Activated T-cell treated with anti-CD3 and anti-CD28 coated beads, Interleukin-2, amount 50 U/mL, for 24 hours (primary cell): ENCODE results near the gene NKX1-1.
"Not testable (repeated sequence)": the region's sequence is repeated elsewhere in the genome, so short reads cannot be mapped to it uniquely, and the experiment has no call there.

Source experiments
- DNase-seq: peaks from one replicate; pipeline ENCODE4 v3.0.0-alpha.2; 2020
- H3K27ac Mint-ChIP-seq: 2 replicates; pipeline ENCODE4 v1.8.0; 2020; ENCODE audit warnings: mild to moderate bottlenecking, mixed read lengths
- H3K27me3 Mint-ChIP-seq: 2 replicates; pipeline ENCODE4 v1.8.0; 2020; ENCODE audit warnings: mixed read lengths
- H3K36me3 Mint-ChIP-seq: 2 replicates; pipeline ENCODE4 v1.8.0; 2020; ENCODE audit warnings: low read depth, mixed read lengths
- H3K4me1 Mint-ChIP-seq: 2 replicates; pipeline ENCODE4 v1.8.0; 2020; ENCODE audit warnings: low read depth, mixed read lengths
- H3K4me3 Mint-ChIP-seq: 2 replicates; pipeline ENCODE4 v1.8.0; 2020; ENCODE audit warnings: mild to moderate bottlenecking, moderate library complexity, mixed read lengths
- H3K9me3 Mint-ChIP-seq: 2 replicates; pipeline ENCODE4 v1.8.0; 2020; ENCODE audit warnings: mixed read lengths

The NKX1-1 gene

GRCh38 chr4:1377606-1378261 lies 28.5 kb downstream of the NKX1-1 start:
- Mint-ChIP-seq H3K36me3 (peaks cover 28% of the 10 kb centered on the region), H3K4me3 (no peak overlapping the region), H3K9me3 (no peaks in the 10 kb centered on the region), H3K27ac (no peak overlapping the region), H3K27me3 (no peaks in the 10 kb centered on the region), H3K4me1 (no peaks in the 10 kb centered on the region)
- no peak for DNase-seq

GRCh38 chr4:1376841-1377605 lies 29.2 kb downstream of the NKX1-1 start:
- H3K9me3 Mint-ChIP-seq: no peaks in the 10 kb centered on the region
- H3K27ac Mint-ChIP-seq: no peak overlapping the region
- H3K4me3 Mint-ChIP-seq: no peak overlapping the region
- DNase-seq: no peak
- H3K36me3 Mint-ChIP-seq: peaks cover 30% of the 10 kb centered on the region
- H3K4me1 Mint-ChIP-seq: no peaks in the 10 kb centered on the region
- H3K27me3 Mint-ChIP-seq: no peaks in the 10 kb centered on the region

GRCh38 chr4:1376391-1376840 lies 29.8 kb downstream of the NKX1-1 start:
- no peaks in the 10 kb centered on the region for H3K27me3 Mint-ChIP-seq
- no peak overlapping the region for H3K27ac Mint-ChIP-seq
- no peaks in the 10 kb centered on the region for H3K9me3 Mint-ChIP-seq
- no peak overlapping the region for H3K4me3 Mint-ChIP-seq
- peaks cover 32% of the 10 kb centered on the region for H3K36me3 Mint-ChIP-seq
- DNase-seq: no peak
- no peaks in the 10 kb centered on the region for H3K4me1 Mint-ChIP-seq

- DNase-seq: no peak
- Mint-ChIP-seq H3K27me3 (no peaks in the 10 kb centered on the region), H3K9me3 (no peaks in the 10 kb centered on the region), H3K4me3 (no peak overlapping the region), H3K36me3 (peaks cover 38% of the 10 kb centered on the region), H3K27ac (no peak overlapping the region), H3K4me1 (no peaks in the 10 kb centered on the region)
Observed at GRCh38 chr4:1375761-1376322, 30.4 kb downstream of the NKX1-1 start.

GRCh38 chr4:1375051-1375721 lies 31.1 kb downstream of the NKX1-1 start:
- no peak for DNase-seq
- Mint-ChIP-seq H3K27me3 (no peaks in the 10 kb centered on the region), H3K4me3 (no peak overlapping the region), H3K9me3 (no peaks in the 10 kb centered on the region), H3K4me1 (no peaks in the 10 kb centered on the region), H3K36me3 (peaks cover 39% of the 10 kb centered on the region), H3K27ac (no peak overlapping the region)

GRCh38 chr4:1374706-1375045 lies 31.6 kb downstream of the NKX1-1 start:
- Mint-ChIP-seq H3K4me3 (no peak overlapping the region), H3K36me3 (peaks cover 44% of the 10 kb centered on the region), H3K9me3 (no peaks in the 10 kb centered on the region), H3K4me1 (no peaks in the 10 kb centered on the region), H3K27ac (no peak overlapping the region), H3K27me3 (no peaks in the 10 kb centered on the region)
- DNase-seq: no peak

- Mint-ChIP-seq H3K9me3 (no peaks in the 10 kb centered on the region), H3K4me1 (no peaks in the 10 kb centered on the region), H3K27ac (no peak overlapping the region), H3K36me3 (peaks cover 46% of the 10 kb centered on the region), H3K27me3 (no peaks in the 10 kb centered on the region), H3K4me3 (no peak overlapping the region)
- DNase-seq: no peak
Observed at GRCh38 chr4:1373892-1374705, 32.1 kb downstream of the NKX1-1 start.

GRCh38 chr4:1372576-1372975 lies 33.7 kb downstream of the NKX1-1 start:
- H3K4me3 Mint-ChIP-seq, H3K27ac Mint-ChIP-seq, H3K9me3 Mint-ChIP-seq, H3K27me3 Mint-ChIP-seq, H3K4me1 Mint-ChIP-seq, DNase-seq: not testable (repeated sequence)
- peaks cover 53% of the 10 kb centered on the region for H3K36me3 Mint-ChIP-seq

- H3K27ac Mint-ChIP-seq: no peak overlapping the region
- no peaks in the 10 kb centered on the region for H3K27me3 Mint-ChIP-seq
- H3K4me3 Mint-ChIP-seq: no peak overlapping the region
- peaks cover 57% of the 10 kb centered on the region for H3K36me3 Mint-ChIP-seq
- H3K9me3 Mint-ChIP-seq: no peaks in the 10 kb centered on the region
- DNase-seq: no peak
- H3K4me1 Mint-ChIP-seq: no peaks in the 10 kb centered on the region
Observed at GRCh38 chr4:1371176-1372165, 34.8 kb downstream of the NKX1-1 start.

- Mint-ChIP-seq H3K36me3 (peaks cover 61% of the 10 kb centered on the region), H3K27me3 (no peaks in the 10 kb centered on the region), H3K27ac (no peak overlapping the region), H3K4me1 (no peaks in the 10 kb centered on the region), H3K4me3 (no peak overlapping the region), H3K9me3 (no peaks in the 10 kb centered on the region)
- no peak for DNase-seq
Observed at GRCh38 chr4:1370321-1371124, 35.7 kb downstream of the NKX1-1 start.

- Mint-ChIP-seq H3K4me3 (no peak overlapping the region), H3K9me3 (no peaks in the 10 kb centered on the region), H3K4me1 (no peaks in the 10 kb centered on the region), H3K27ac (no peak overlapping the region), H3K27me3 (no peaks in the 10 kb centered on the region), H3K36me3 (peaks cover 57% of the 10 kb centered on the region)
- DNase-seq: no peak
Observed at GRCh38 chr4:1369479-1370079, 36.7 kb downstream of the NKX1-1 start.

GRCh38 chr4:1369091-1369450 lies 37.2 kb downstream of the NKX1-1 start:
- Mint-ChIP-seq H3K27me3 (no peaks in the 10 kb centered on the region), H3K9me3 (no peaks in the 10 kb centered on the region), H3K36me3 (peaks cover 56% of the 10 kb centered on the region), H3K4me1 (no peaks in the 10 kb centered on the region), H3K4me3 (no peak overlapping the region), H3K27ac (no peak overlapping the region)
- no peak for DNase-seq
